HG02798 (cell line): ENCODE results near the gene SELENOK.

Experiments
- ATAC-seq: cut with Tn5 transposase; IDR thresholded peaks from one replicate; pipeline ENCODE4 v1.9.1; 2021; ENCODE audit warnings: mild to moderate bottlenecking; ENCODE audit not compliant: unreplicated experiment, poor library complexity

The SELENOK gene

GRCh38 chr3:53885239-53885638 is 6.4 kb downstream of the SELENOK start:
- no peak for ATAC-seq

DNA sequence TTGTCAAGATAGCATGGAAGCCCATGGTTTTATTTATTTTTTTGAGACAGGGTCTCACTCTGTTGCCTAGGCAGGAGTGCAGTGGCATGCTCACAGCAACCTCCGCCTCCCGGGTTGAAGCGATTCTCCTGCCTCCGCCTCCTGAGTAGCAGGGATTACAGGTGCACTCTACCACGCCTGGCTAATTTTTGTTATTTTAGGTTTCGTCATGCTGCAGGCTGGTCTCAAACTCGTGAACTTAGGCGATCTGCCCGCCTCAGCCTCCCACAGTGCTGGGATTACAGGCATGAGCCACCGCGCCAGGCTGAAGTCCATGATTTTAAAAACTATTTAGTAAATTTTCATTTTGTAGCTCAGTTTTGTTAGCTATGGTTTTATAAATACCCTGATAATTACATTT is 7.0 kb downstream of the SELENOK start:
- no peak for ATAC-seq

DNA sequence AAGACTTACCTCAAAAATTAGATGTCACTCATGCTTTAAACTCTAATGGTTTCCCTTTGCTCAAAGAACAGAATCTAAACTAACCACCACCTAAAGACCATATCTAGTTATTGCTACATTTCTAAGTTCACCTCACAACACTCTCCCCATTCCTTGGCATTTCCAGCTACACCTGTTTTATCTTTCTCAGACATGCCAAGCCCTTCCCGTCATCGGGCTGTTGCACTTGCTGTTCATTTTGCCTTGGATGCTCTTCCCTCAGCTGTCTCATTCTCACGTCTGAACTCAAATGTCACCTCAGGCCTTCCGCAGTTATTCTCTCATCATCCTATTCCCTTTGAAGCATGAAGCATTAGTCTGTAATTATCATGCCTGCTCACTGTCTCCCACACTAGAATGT is 8.7 kb downstream of the SELENOK start:
- ATAC-seq, result no peak

GRCh38 chr3:53881691-53882593 is 9.7 kb downstream of the SELENOK start, which contains the start of gene ACTR8:
TSS of gene ACTR8 (minus strand) at chr3:53882152. CDS start at chr3:53882101, 51 bp downstream.
- peak; percentile 88 for ATAC-seq

- no peak for ATAC-seq
Measured at GRCh38 chr3:53880396-53881345, 11.0 kb downstream of the SELENOK start.

- no peak for ATAC-seq
Measured at GRCh38 chr3:53865732-53866499, 25.7 kb downstream of the SELENOK start.

DNA sequence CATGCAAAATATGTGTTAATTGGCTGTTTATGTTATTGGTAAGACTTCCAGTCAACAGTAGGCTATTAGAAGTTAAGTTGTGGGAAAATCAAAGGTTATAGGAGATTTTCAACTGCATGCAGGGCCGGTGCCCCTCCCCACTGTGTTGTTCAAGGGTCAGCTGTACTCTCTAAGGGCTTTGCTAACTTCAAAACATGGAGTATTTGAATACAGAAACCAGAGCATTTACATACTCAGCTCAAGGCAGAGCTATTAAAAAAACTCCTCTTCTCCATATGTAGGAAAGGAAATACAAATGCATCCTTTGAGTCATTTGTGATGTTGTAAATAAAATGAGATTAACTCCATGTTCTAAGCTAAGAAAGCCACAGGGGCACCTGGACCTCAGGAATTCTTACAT is 28.5 kb downstream of the SELENOK start:
- peak; percentile 47 for ATAC-seq

DNA sequence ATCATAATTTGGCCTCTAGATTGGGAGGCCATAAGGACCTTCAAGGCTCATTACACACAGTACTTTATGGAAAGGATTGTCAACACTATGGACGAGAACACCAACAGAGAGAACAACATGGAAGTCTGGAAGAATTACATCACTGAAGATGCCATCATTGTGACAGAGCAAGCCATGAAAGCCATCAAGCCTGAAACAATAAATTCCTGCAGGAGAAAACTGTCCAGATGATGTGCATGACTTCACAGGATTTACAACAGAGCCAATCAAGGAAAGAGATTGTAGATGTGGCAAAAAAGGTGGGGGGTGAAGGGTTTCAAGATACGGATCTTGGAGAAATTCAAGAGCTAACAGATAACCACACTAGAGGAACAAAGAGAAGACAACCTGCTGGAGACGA is 29.4 kb downstream of the SELENOK start:
- ATAC-seq, result no peak

- ATAC-seq, result no peak
Measured at GRCh38 chr3:53860196-53860595, 31.5 kb downstream of the SELENOK start.

GRCh38 chr3:53859178-53859577 is 32.5 kb downstream of the SELENOK start:
- ATAC-seq, result no peak

DNA sequence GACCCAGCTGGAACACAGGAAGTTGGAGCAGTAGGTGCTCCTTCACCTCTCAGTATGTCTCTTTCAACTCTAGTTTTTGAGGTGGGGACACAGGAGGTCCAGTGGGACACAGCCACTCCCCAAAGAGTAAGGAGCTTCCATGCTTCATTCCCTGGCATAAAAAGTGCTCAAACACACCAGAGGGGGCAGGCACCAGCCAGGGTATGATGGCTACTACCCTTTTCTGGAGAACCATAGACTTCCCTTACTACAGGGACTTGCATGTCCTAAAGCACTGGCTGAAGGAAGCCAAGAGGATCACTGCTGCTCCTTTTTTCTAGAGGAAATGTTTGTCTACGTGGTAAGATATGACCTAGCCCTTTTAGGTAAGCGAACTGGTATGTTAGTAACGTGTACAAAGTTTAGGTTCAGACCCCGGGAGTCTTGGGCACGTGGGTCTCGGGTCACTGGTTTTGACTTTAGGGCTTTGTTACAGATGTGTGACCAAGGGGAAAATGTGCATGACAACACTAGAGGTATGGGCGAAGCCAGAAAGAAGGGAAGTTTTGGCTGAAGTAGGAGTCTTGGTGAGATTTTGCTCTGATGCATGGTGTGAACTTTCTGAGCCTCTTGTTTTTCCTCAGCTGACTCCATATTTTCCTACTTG is 33.4 kb downstream of the SELENOK start:
- no peak for ATAC-seq

DNA sequence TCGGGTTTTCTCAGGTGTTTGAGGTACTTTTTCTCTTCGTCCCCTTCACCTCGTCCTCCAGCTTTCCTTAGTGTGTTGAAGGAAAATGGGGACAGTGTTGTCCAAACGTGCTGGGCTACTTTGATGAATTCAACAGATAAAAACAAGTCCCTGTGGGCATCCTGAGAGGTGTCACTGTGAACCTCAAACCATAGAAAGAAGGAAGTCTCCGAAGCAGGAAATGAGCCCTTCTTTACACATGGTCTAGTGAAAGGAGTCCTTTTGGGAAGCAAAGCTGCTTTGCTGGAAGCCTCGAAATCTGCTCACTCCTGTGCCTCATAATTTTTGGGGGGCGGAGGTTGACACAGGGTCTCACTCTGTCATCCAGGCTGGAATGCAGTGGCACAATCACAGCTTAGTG is 34.7 kb downstream of the SELENOK start:
- ATAC-seq, result no peak

DNA sequence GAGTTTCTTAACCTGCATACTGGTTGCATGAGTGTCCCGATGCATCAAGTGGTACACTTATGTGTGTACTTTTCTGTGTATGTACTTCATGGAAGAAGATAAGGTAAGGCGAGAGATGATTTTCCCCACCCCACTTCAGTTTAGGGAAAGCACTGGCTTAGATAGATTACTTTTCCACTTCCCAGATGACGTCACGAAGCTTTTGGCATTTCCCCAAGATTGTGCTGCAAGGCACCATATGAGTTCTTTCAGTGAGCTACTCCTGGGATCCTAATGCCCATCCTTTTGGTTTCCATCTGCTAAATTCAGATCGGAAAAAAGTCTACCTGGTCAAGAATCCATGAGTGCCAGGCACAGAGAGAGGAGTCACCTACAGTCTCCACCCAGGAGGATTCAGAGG is 40.8 kb downstream of the SELENOK start:
- ATAC-seq, result no peak

DNA sequence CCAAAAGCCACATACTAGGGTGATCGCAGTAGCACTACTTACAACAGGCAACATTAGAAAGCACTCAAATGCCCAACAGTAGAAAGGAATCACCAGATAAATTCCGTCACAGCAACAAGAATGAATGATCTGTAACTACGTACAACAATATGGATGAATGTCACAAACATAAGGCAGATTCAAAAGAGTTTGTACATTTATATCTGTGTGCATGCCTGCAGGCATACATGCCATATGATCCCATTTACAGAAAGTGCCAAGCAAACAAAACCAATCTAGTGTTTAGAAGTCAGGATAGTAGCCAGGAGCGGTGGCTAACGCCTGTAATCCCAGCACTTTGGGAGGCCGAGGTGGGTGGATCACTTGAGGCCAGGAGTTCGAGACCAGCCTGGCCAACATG is 41.7 kb downstream of the SELENOK start:
- no peak for ATAC-seq

GRCh38 chr3:53846851-53847155 is 44.9 kb downstream of the SELENOK start:
- ATAC-seq, result no peak

DNA sequence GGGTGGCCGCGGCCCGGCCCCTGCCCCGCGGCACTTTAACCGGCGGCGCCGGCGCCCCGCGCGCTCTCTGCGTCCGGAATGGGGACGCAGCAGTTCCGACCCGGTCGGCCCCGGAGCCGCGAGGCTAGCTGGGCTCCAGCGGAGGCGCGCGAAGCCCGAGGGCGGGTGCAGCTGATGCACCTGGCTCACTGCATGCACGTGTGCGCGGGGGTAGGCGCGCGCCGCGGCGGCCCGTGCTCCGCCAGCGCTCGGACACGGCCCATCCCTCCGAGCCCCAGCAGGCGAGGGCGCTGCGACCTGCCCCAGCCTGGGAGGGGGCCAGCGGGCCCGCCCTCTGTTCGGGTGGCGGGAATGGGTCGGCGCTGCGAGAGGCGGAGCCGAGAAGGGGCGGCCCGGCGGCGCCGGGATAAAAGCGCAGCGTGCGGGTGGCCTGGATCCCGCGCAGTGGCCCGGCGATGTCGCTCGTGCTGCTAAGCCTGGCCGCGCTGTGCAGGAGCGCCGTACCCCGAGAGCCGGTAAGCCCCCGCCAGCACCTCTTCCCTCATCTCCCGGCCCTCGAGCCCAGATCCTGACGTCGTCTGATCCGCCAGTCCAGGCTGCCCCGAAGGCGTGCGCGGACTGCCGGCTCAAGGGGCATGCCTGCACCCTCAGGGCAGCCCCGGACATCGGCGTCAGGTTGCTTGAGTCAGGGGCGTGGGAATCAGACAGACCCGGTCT is 45.4 kb downstream of the SELENOK start, which contains the start of the genes CHDH and IL17RB:
Gene CHDH (minus strand): TSS at position 286 of the 717 bp plus-strand sequence. CDS start 22,411 bp downstream, outside the sequence.
Gene IL17RB (plus strand): TSS at position 435 of the 717 bp plus-strand sequence. CDS start 21 bp downstream, at position 456.
- ATAC-seq, result peak; percentile 50

DNA sequence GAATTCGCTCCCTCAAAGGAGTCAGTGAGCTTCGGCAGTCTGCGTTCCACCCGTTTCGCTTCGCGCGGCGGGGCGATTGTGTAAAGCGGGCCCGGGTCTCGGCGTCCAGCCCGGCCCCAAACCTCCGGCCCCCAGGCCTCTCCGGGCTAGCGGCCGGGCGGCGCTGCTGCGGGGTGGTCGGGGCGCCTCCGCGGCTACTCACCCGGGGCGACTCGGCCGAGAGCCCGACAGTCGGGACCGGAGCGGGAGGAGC is 45.9 kb downstream of the SELENOK start:
- no peak for ATAC-seq

GRCh38 chr3:53845103-53845880 is 46.4 kb downstream of the SELENOK start:
- ATAC-seq, result peak; percentile 13
